RWPE1 (cell line): ENCODE data around the gene MAPKAPK5.

ENCODE experiments used
- CTCF ChIA-PET: fragments of 350-600 bp; sonication (Branson Sonifier 250); formaldehyde crosslinking; extraction: SDS; loops from one replicate; lab custom pipeline; 2021; lab: Yijun Ruan, JAX
- POLR2A ChIA-PET: fragments of 400-600 bp; formaldehyde crosslinking; extraction: SDS; loops from one replicate; lab custom pipeline; 2020; ENCODE audit warnings: antibody characterized with exemption; ENCODE audit not compliant: low non-redundant PET; lab: Yijun Ruan, JAX
- DNase-seq: peaks from one replicate; pipeline ENCODE4 v3.0.0; 2012; ENCODE audit warnings: low spot score
- H3K27ac ChIP-seq: fragments of 450-650 bp; 2 replicates; pipeline ENCODE4 v1.5.1; 2017
- CTCF ChIP-seq: fragments of 450-650 bp; conservative IDR thresholded peaks from 2 replicates; pipeline ENCODE4 v1.5.1; 2017; ENCODE audit warnings: low read depth, mild to moderate bottlenecking

Gene MAPKAPK5

GRCh38 chr12:111858186-111858585, 16.2 kb downstream of the MAPKAPK5 start:
- H3K27ac ChIP-seq = no peak overlapping the region
- ChIA-PET CTCF (interaction anchor here (1.0 kb wide), 1 partner anchor 13 kb away, joined by 3 read pairs; no protein-coding TSS in a partner anchor), POLR2A (no interaction called here)
- TF ChIP-seq CTCF = no peak
- DNase-seq = no peak

- POLR2A ChIA-PET = no interaction called here
- TF ChIP-seq CTCF = no peak
- no peak for DNase-seq
- CTCF ChIA-PET = interaction anchor here (1.0 kb wide), 1 partner anchor 13 kb away, joined by 3 read pairs; no protein-coding TSS in a partner anchor
- no peak overlapping the region for H3K27ac ChIP-seq
Measured at GRCh38 chr12:111858778-111859177, 16.8 kb downstream of the MAPKAPK5 start.

GRCh38 chr12:111864913-111865312, 22.9 kb downstream of the MAPKAPK5 start:
- H3K27ac ChIP-seq = no peak overlapping the region
- no peak for DNase-seq
- TF ChIP-seq CTCF = no peak
- POLR2A ChIA-PET = no interaction called here
- CTCF ChIA-PET = no interaction called here

DNA sequence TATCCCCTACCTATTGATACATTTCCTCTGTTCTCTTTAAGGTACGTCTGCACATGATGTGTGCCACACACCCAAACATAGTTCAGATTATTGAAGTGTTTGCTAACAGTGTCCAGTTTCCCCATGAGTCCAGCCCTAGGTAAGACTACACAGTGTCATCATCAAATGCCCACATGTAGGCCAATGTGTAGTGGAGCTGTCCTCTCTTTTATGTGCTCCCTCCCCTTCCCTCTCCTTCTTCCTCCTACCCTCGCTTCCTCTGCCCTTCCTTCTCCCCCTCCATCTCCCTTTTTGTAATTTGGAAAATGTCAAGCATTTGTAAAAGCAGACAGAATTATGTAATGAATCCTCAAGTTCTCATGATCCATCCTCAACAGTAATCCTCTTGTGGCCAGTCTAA, 25.5 kb downstream of the MAPKAPK5 start:
- ChIA-PET CTCF (interaction anchor here (0.5 kb wide), 1 partner anchor 17 kb away, joined by 5 read pairs; no protein-coding TSS in a partner anchor), POLR2A (no interaction called here)

DNA sequence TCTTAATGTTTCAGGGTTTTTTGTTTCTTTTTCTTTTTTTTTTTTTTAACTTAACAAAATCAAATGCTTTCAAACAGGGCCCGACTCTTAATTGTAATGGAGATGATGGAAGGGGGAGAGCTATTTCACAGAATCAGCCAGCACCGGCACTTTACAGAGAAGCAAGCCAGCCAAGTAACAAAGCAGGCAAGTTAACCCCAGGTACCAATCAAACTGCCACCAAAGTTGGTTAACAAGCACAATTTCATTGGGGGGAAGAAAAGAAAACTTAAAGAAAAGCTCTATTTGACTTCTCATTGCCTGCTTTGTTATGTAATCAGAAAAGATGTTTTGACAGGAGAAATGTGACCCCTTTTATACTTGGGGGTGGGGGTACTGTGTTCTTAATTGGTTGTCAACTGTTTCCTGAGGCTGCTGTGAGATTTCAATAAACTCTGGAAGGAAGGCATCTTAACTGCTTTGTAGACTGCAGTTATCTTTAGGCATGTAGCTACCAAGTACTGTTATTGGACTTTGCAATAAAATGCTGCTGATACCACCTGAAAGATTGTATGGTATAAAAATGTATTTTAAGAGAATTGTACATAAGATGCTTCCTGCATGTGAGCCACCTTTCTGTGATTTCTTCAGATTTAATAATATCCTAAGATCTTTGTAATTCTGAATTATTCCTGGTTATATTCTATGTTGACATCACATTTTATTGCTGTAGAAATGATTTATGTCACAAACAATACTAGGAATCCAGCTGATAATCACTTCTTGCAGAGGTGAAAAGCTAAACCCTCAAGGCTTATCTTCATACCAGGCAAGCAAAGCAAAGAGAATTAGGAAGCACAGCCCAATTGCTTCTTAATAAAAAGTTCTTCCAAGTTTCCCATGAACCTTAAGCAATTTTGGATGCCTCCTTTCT, 26.9 kb downstream of the MAPKAPK5 start:
- ChIA-PET CTCF (no interaction called here), POLR2A (no interaction called here)
- DNase-seq = no peak
- H3K27ac ChIP-seq = no peak overlapping the region
- no peak for TF ChIP-seq CTCF

More for the DNA sequence above, 25.5 kb downstream of the MAPKAPK5 start:
- no peak for TF ChIP-seq CTCF
- no peak for DNase-seq
- H3K27ac ChIP-seq = no peak overlapping the region

DNA sequence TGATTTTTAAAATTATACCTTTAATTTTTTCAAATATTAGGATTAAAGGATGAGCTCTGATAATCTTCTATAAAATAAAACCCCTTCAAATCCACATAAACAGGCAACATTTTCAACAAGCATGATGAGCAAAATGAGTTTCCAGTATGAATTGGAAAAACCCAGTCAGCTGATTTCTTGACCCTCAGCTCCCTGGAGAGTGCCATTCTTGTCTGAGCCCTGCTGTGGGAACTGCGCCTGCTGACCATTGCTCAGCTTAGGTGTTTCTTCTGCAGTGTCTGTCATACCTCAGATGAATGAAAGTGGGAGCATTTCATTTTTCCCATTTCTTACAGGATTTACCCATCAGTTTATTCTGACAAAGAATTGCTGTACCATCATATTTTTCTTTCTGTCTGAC, 27.6 kb downstream of the MAPKAPK5 start:
- ChIA-PET POLR2A (no interaction called here), CTCF (no interaction called here)
- H3K27ac ChIP-seq = no peak overlapping the region
- no peak for TF ChIP-seq CTCF
- no peak for DNase-seq
